Right lobe of liver (tissue), 4 donors: Measurements from ENCODE around the gene PPDPF.

Experiments
- CTCF ChIP-seq, 4 donors: fragments of 200-600 bp in 3 of 4; fragments of 450-650 bp in 1 of 4; IDR thresholded peaks; one replicate each; pipeline versions ENCODE4 v1.5.1 to v1.8.0; 2016 to 2022; ENCODE audit warnings: antibody characterized with exemption in 4 of 4, mild to moderate bottlenecking in 2 of 4
- POLR2A ChIP-seq: fragments of 450-650 bp; IDR thresholded peaks from one replicate; pipeline ENCODE4 v1.6.1; 2017; ENCODE audit warnings: antibody characterized with exemption, mild to moderate bottlenecking
- donor health status: DM: no; HTN: no; CAD: no.
- donor health status: DM: no; HTN: no; CAD: no.
- donor health status: DM: no; HTN: yes; CAD: no.

GRCh38 chr20:63542031-63542559 lies 21.5 kb downstream of the PPDPF start:
- TF ChIP-seq CTCF (IDR thresholded peaks at IDR 0.05) (no peak), POLR2A (no peak)
